Measurements from ENCODE around the gene DUSP15.

DNA sequence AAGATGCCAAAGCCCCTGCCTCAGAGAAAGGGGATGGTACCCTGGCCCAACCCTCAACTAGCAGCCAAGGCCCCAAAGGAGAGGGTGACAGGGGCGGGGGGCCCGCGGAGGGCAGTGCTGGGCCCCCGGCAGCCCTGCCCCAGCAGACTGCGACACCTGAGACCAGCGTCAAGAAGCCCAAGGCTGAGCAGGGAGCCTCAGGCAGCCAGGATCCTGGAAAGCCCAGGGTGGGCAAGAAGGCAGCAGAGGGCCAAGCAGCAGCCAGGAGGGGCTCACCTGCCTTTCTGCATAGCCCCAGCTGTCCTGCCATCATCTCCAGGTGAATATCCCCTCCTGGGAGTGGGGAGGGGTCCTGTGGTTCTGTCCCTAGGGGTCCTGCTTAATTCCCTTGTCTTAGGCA, 50.1 kb downstream of the DUSP15 start:
- TF ChIP-seq, protein P1, sequence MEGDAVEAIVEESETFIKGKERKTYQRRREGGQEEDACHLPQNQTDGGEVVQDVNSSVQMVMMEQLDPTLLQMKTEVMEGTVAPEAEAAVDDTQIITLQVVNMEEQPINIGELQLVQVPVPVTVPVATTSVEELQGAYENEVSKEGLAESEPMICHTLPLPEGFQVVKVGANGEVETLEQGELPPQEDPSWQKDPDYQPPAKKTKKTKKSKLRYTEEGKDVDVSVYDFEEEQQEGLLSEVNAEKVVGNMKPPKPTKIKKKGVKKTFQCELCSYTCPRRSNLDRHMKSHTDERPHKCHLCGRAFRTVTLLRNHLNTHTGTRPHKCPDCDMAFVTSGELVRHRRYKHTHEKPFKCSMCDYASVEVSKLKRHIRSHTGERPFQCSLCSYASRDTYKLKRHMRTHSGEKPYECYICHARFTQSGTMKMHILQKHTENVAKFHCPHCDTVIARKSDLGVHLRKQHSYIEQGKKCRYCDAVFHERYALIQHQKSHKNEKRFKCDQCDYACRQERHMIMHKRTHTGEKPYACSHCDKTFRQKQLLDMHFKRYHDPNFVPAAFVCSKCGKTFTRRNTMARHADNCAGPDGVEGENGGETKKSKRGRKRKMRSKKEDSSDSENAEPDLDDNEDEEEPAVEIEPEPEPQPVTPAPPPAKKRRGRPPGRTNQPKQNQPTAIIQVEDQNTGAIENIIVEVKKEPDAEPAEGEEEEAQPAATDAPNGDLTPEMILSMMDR (IDR thresholded peaks at IDR 0.05): no peak
- no peak for TF ChIP-seq POLR2A (IDR thresholded peaks at IDR 0.05)
- TF ChIP-seq EP300 (IDR thresholded peaks at IDR 0.05): no peak

All from ovary (tissue), 3 donors.